Tibial artery (tissue), 4 donors: ENCODE measurements around the gene AKAP12.

ENCODE experiments used
- DNase-seq, 2 donors: peaks; one replicate each; pipeline ENCODE4 v3.0.0-alpha.2; 2019
- H3K27ac ChIP-seq, 2 donors: fragments of 200-600 bp; sonication (generic) in 1 of 2; 1 replicate in 1 of 2; 2 replicates in 1 of 2; pipeline ENCODE4 v1.5.1; 2018 to 2019; ENCODE audit warnings: mild to moderate bottlenecking in 1 of 2
- H3K27me3 ChIP-seq, 2 donors: fragments of 200-600 bp; sonication (generic) in 1 of 2; one replicate each; pipeline versions ENCODE4 v1.5.1 to v1.6.0; 2016 to 2019
- H3K36me3 ChIP-seq, 3 donors: fragments of 200-600 bp; sonication (generic) in 2 of 3; one replicate each; pipeline ENCODE4 v1.5.1; 2016 to 2019; ENCODE audit warnings: mild to moderate bottlenecking in 2 of 3
- H3K4me1 ChIP-seq, 4 donors: fragments of 200-600 bp; sonication (generic) in 2 of 4; 1 replicate in 3 of 4; 2 replicates in 1 of 4; pipeline ENCODE4 v1.5.1; 2016 to 2019
- H3K4me3 ChIP-seq, 2 donors: fragments of 200-600 bp; sonication (generic) in 1 of 2; 1 replicate in 1 of 2; 2 replicates in 1 of 2; pipeline ENCODE4 v1.5.1; 2018 to 2019; ENCODE audit warnings: mild to moderate bottlenecking in 2 of 2
- H3K9me3 ChIP-seq, 3 donors: fragments of 200-600 bp; sonication (generic) in 1 of 3; one replicate each; pipeline ENCODE4 v1.5.1; 2016 to 2019
- intact Hi-C: fragments of 100-400 bp; cut with DNase I; formaldehyde crosslinking; loops from one replicate; pipeline ENCODE4 v1.15.0; 2023; ENCODE audit warnings: low total_unique reads
- TF ChIP-seq, protein P1 (sequence below), 2 experiments: fragments of 200-600 bp in 1 of 2; fragments of 450-650 bp in 1 of 2; IDR thresholded peaks; one replicate each; pipeline ENCODE4 v1.5.1; 2017 to 2019; ENCODE audit warnings: antibody characterized with exemption in 2 of 2, mild to moderate bottlenecking in 1 of 2, moderate library complexity in 1 of 2

AKAP12 gene

GRCh38 chr6:151215999-151216398 is 23.8 kb upstream of the AKAP12 start:
- no peaks in the 10 kb centered on the region for H3K4me1 ChIP-seq
- no peaks in the 10 kb centered on the region for H3K9me3 ChIP-seq
- intact Hi-C loops, result loop anchor here (10.0 kb wide), 1 partner anchor 91 kb away; no protein-coding TSS in a partner anchor
- TF ChIP-seq, protein P1, sequence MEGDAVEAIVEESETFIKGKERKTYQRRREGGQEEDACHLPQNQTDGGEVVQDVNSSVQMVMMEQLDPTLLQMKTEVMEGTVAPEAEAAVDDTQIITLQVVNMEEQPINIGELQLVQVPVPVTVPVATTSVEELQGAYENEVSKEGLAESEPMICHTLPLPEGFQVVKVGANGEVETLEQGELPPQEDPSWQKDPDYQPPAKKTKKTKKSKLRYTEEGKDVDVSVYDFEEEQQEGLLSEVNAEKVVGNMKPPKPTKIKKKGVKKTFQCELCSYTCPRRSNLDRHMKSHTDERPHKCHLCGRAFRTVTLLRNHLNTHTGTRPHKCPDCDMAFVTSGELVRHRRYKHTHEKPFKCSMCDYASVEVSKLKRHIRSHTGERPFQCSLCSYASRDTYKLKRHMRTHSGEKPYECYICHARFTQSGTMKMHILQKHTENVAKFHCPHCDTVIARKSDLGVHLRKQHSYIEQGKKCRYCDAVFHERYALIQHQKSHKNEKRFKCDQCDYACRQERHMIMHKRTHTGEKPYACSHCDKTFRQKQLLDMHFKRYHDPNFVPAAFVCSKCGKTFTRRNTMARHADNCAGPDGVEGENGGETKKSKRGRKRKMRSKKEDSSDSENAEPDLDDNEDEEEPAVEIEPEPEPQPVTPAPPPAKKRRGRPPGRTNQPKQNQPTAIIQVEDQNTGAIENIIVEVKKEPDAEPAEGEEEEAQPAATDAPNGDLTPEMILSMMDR (IDR thresholded peaks at IDR 0.05), result no peak
- H3K27ac ChIP-seq, result no peak overlapping the region
- no peaks in the 10 kb centered on the region for H3K27me3 ChIP-seq
- no peaks in the 10 kb centered on the region for H3K36me3 ChIP-seq
- H3K4me3 ChIP-seq, result no peak overlapping the region
- DNase-seq, result no peak

DNA sequence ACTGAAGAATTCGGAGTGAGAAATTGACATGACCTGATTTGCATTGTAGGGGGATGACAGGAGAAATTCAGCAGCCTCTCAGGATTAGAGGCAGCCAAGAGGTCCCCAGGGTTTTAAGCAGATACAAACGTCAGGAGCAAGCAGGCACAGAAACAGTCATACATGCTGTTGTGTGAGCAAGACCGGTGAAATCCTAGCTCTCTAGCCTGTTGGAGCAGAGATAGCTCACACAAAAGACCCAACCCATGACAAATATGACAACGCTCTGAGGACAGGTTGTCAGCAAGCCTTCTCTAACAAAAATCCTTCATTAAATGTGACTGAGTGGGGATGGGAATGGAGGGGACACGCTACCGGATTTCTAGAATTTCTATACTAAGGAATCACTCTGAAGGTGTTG is 23.0 kb upstream of the AKAP12 start:
- H3K36me3 ChIP-seq, result no peaks in the 10 kb centered on the region
- intact Hi-C loops, result loop anchor here (10.0 kb wide), 1 partner anchor 92 kb away; no protein-coding TSS in a partner anchor
- no peaks in the 10 kb centered on the region for H3K27me3 ChIP-seq
- H3K27ac ChIP-seq, result no peak overlapping the region
- H3K9me3 ChIP-seq, result no peaks in the 10 kb centered on the region
- no peak overlapping the region for H3K4me3 ChIP-seq
- TF ChIP-seq, protein P1 (IDR thresholded peaks at IDR 0.05), result no peak
- H3K4me1 ChIP-seq, result no peaks in the 10 kb centered on the region
- DNase-seq, result no peak

GRCh38 chr6:151219192-151219591 is 20.6 kb upstream of the AKAP12 start:
- Histone ChIP-seq H3K27me3 (no peaks in the 10 kb centered on the region), H3K4me1 (no peaks in the 10 kb centered on the region), H3K36me3 (no peaks in the 10 kb centered on the region), H3K27ac (no peak overlapping the region), H3K9me3 (no peaks in the 10 kb centered on the region), H3K4me3 (no peak overlapping the region)
- TF ChIP-seq, protein P1 (IDR thresholded peaks at IDR 0.05), result no peak
- intact Hi-C loops, result loop anchor here (10.0 kb wide), 1 partner anchor 94 kb away; no protein-coding TSS in a partner anchor
- DNase-seq, result no peak

DNA sequence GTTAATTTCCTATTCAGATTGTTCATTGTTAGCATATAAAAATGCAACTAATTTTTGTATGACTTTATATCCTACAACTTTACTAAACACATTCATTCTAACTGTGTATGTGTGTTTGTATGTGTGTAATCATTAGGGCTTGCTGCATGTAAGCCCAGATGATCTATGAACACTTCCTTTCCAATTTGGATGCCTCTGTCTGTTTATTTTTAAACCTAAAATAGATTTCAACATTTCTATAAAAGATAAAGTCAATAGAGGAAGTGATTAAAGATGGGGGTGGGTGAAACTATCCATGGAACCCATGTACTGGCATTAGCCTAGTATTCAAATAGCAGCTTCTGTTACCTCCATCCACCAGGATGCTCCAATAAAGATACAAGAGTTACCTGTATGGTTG is 15.7 kb upstream of the AKAP12 start:
- Histone ChIP-seq H3K27me3 (no peaks in the 10 kb centered on the region), H3K9me3 (no peaks in the 10 kb centered on the region), H3K27ac (no peak overlapping the region), H3K4me1 (no peaks in the 10 kb centered on the region), H3K4me3 (no peak overlapping the region), H3K36me3 (no peaks in the 10 kb centered on the region)
- intact Hi-C loops, result no loop called here
- TF ChIP-seq, protein P1 (IDR thresholded peaks at IDR 0.05), result no peak
- DNase-seq, result no peak

DNA sequence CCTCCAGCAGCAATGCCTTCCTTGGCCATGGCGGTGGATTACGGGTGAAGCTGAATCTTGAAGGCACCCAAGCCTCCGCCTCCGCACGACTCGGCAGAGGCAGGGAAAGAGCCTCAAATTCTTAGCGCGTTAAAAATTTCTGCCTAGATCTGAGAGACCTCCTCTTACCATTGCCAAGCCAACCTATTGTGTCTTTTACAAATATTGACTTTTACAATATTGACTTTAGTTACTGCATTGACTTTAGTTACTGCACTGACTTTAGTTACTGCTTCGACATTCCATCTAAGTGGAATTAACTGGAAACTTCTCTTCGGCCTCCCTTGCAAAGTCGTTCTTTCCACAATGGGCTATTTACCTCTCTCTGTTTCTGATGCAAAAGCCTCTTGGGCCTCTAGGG is 13.8 kb upstream of the AKAP12 start:
- no peak overlapping the region for H3K27ac ChIP-seq
- no peaks in the 10 kb centered on the region for H3K36me3 ChIP-seq
- H3K4me3 ChIP-seq, result no peak overlapping the region
- TF ChIP-seq, protein P1 (IDR thresholded peaks at IDR 0.05), result no peak
- intact Hi-C loops, result no loop called here
- no peak for DNase-seq
- H3K9me3 ChIP-seq, result no peaks in the 10 kb centered on the region
- no peaks in the 10 kb centered on the region for H3K27me3 ChIP-seq
- H3K4me1 ChIP-seq, result no peaks in the 10 kb centered on the region
